AG10803 (cell line): ENCODE results near the gene ARIH1.

Source experiments
- DNase-seq: peaks from one replicate; pipeline ENCODE4 v3.0.0; 2010; ENCODE audit warnings: low read depth
- H3K4me3 ChIP-seq: 2 replicates; pipeline ENCODE4 v1.5.1; 2011; ENCODE audit warnings: mild to moderate bottlenecking, low read length, control low read depth
- CTCF ChIP-seq: conservative IDR thresholded peaks from 2 replicates; pipeline ENCODE4 v1.5.1; 2011; ENCODE audit warnings: mild to moderate bottlenecking, low read length, control low read depth, inconsistent platforms

The ARIH1 gene

GRCh38 chr15:72515591-72516389 is 41.7 kb downstream of the ARIH1 start:
- peak; percentile 67 for DNase-seq
- no peak overlapping the region for H3K4me3 ChIP-seq
- TF ChIP-seq CTCF = no peak

- no peak for TF ChIP-seq CTCF
- no peak for DNase-seq
- H3K4me3 ChIP-seq = no peak overlapping the region
Measured at GRCh38 chr15:72516777-72517176, 42.6 kb downstream of the ARIH1 start.

- no peak for TF ChIP-seq CTCF
- DNase-seq = no peak
- H3K4me3 ChIP-seq = no peak overlapping the region
Measured at GRCh38 chr15:72521682-72522081, 47.6 kb downstream of the ARIH1 start.

GRCh38 chr15:72532991-72533601 is 59.0 kb downstream of the ARIH1 start:
- no peak overlapping the region for H3K4me3 ChIP-seq
- DNase-seq = no peak

GRCh38 chr15:72534523-72534922 is 60.4 kb downstream of the ARIH1 start:
- no peak for TF ChIP-seq CTCF
- no peak overlapping the region for H3K4me3 ChIP-seq
- no peak for DNase-seq

More at GRCh38 chr15:72532991-72533601, 59.0 kb downstream of the ARIH1 start:
- TF ChIP-seq CTCF = peak; percentile 21

- no peak overlapping the region for H3K4me3 ChIP-seq
- DNase-seq = peak; percentile 15
- TF ChIP-seq CTCF = no peak
Measured at GRCh38 chr15:72535911-72536310, 61.8 kb downstream of the ARIH1 start.

- DNase-seq = no peak
- no peak for TF ChIP-seq CTCF
- no peak overlapping the region for H3K4me3 ChIP-seq
Measured at GRCh38 chr15:72536506-72536905, 62.4 kb downstream of the ARIH1 start.
